C4-2B (cell line): ENCODE results near the gene KDM4C.

Experiments used
- ZFX ChIP-seq: fragments of 450-650 bp; IDR thresholded peaks from 2 replicates; pipeline ENCODE4 v1.6.1; 2017
- TF ChIP-seq, protein P1 (sequence below): fragments of 450-650 bp; conservative IDR thresholded peaks from 2 replicates; pipeline ENCODE4 v1.5.1; 2017; ENCODE audit warnings: mild to moderate bottlenecking

GRCh38 chr9:6968271-6968670 lies 210.5 kb downstream of the KDM4C start:
- TF ChIP-seq, protein P1, sequence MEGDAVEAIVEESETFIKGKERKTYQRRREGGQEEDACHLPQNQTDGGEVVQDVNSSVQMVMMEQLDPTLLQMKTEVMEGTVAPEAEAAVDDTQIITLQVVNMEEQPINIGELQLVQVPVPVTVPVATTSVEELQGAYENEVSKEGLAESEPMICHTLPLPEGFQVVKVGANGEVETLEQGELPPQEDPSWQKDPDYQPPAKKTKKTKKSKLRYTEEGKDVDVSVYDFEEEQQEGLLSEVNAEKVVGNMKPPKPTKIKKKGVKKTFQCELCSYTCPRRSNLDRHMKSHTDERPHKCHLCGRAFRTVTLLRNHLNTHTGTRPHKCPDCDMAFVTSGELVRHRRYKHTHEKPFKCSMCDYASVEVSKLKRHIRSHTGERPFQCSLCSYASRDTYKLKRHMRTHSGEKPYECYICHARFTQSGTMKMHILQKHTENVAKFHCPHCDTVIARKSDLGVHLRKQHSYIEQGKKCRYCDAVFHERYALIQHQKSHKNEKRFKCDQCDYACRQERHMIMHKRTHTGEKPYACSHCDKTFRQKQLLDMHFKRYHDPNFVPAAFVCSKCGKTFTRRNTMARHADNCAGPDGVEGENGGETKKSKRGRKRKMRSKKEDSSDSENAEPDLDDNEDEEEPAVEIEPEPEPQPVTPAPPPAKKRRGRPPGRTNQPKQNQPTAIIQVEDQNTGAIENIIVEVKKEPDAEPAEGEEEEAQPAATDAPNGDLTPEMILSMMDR: no peak
- TF ChIP-seq ZFX: no peak
